Measurements from ENCODE around the gene BMPER. TPM values are rescaled to one million over a fixed set of nuclear protein-coding genes. Genes with fewer than 3 reads are reported as not detected.

Gene BMPER
- total and polyA plus RNA-seq, 2 of the 8 experiments (the other 6 are each of a cell fraction or from before 2014, with no cell fraction given) = 0.33 to 0.69 TPM

DNA sequence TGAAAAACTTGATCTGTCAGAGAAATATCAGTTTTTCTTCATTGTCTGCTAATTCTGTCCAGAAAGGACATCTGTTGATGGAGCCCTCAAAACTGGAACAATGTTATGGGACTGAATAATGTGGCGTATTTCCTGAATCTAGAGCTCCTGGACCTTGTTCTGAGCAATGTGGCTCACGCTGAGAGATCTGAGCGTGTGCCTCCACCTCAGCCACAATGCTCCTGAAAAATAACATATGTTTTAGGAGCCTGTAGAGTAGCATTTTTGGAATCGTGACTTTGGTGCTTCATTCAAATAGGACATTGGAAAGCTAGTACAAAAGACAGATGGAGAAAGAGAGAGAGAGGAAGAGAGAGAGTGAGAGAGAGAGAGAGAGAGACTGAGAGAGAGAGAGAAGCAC, 110.3 kb downstream of the BMPER start:
- no peaks in the 10 kb centered on the region for H3K79me1 ChIP-seq (ENCODE audit: low read depth, low read length)
- H2BK5ac ChIP-seq (ENCODE audit: low read depth, low read length) = no peak overlapping the region
- POLR2A ChIA-PET (ENCODE audit: partially characterized antibody) = no interaction called here
- no peak overlapping the region for H2BK20ac ChIP-seq (ENCODE audit: low read length)
- H4K5ac ChIP-seq (ENCODE audit: insufficient read length, low read depth, low read length) = no peak overlapping the region
- H4K91ac ChIP-seq (replicated peaks; ENCODE audit: insufficient read length, low read length) = no peak overlapping the region
- no peaks in the 10 kb centered on the region for H4K20me1 ChIP-seq (replicated peaks in 1 of 2; ENCODE audit: control insufficient read depth in 1 of 2, insufficient read depth in 2 of 2, low read length in 2 of 2)
- H3K9me3 ChIP-seq (ENCODE audit: insufficient read depth in 2 of 2, low read depth in 1 of 2, low read length in 1 of 2) = no peaks in the 10 kb centered on the region
- no peak overlapping the region for H2AFZ ChIP-seq (ENCODE audit: low read length)
- no peak overlapping the region for H3K4ac ChIP-seq (replicated peaks; ENCODE audit: insufficient read length, low read depth, low read length)
- H3K4me1 ChIP-seq (replicated peaks in 1 of 4; ENCODE audit: control insufficient read depth in 3 of 4, insufficient read depth in 4 of 4, low read length in 3 of 4) = no peaks in the 10 kb centered on the region
- CTCF ChIA-PET (ENCODE audit: partially characterized antibody) = interaction anchor here (0.9 kb wide), 1 partner anchor 70 kb away, joined by 3 read pairs; no protein-coding TSS in a partner anchor
- H3K79me2 ChIP-seq (ENCODE audit: control insufficient read depth in 1 of 2, insufficient read depth in 2 of 2, low read length in 2 of 2) = no peaks in the 10 kb centered on the region
- H3K9ac ChIP-seq (replicated peaks in 1 of 4; ENCODE audit: extremely low read depth in 1 of 4, low read depth in 3 of 4, low read length in 3 of 4) = no peak overlapping the region
- no peak overlapping the region for H2BK12ac ChIP-seq (ENCODE audit: low read depth, low read length)
- no peak overlapping the region for H3K56ac ChIP-seq (replicated peaks; ENCODE audit: insufficient read length, low read depth, low read length)
- H2BK15ac ChIP-seq (ENCODE audit: low read length) = no peak overlapping the region
- no peak overlapping the region for H3K27ac ChIP-seq (ENCODE audit: low read depth, low read length)
- H4K8ac ChIP-seq (ENCODE audit: extremely low read depth, insufficient read depth, low read length) = no peak overlapping the region
- peaks cover 0 to 2% (median 0%) of the 10 kb centered on the region in 4 experiments; a peak in 1 of 7 replicates for H3K27me3 ChIP-seq (replicated peaks in 1 of 4; ENCODE audit: control insufficient read depth in 3 of 4, extremely low read depth in 1 of 4, insufficient read depth in 3 of 4, low read length in 3 of 4)
- no peak overlapping the region for H2AK5ac ChIP-seq (ENCODE audit: low read depth, low read length)
- FAIRE-seq (no peak), DNase-seq (ENCODE audit: low read depth in 1 of 2, low spot score in 2 of 2) (no peak)
- H3K36me3 ChIP-seq (ENCODE audit: control insufficient read depth in 2 of 4, insufficient read depth in 4 of 4, low read length in 3 of 4) = no peaks in the 10 kb centered on the region
- H3K4me3 ChIP-seq (ENCODE audit: extremely low read depth in 1 of 4, insufficient read depth in 2 of 4, low read depth in 3 of 4, low read length in 4 of 4) = no peak overlapping the region
- H3K23me2 ChIP-seq (ENCODE audit: low read depth, low read length) = no peaks in the 10 kb centered on the region
- no peak overlapping the region for H3K23ac ChIP-seq (ENCODE audit: insufficient read length)
- no peak overlapping the region for H3K4me2 ChIP-seq (ENCODE audit: insufficient read depth in 1 of 2, low read depth in 2 of 2, low read length in 2 of 2)
- H3K18ac ChIP-seq (ENCODE audit: extremely low read depth, low read length) = no peak overlapping the region
- H2BK120ac ChIP-seq (replicated peaks; ENCODE audit: low read depth, low read length) = no peak overlapping the region
- 96% methylated on average over 4 of the region's 4 CpGs; no CpG with 5 or more reads in 1 of the 2 experiments for WGBS, 2 experiments (ENCODE audit: extremely low coverage in 1 of 2, insufficient coverage in 1 of 2, insufficient read length in 1 of 2, insufficient replicate concordance in 2 of 2, low coverage in 1 of 2, low lambda C conversion rate in 2 of 2, missing lambda C conversion rate in 1 of 2)
- no peak overlapping the region for H3K14ac ChIP-seq (ENCODE audit: insufficient read length)
- no peak for TF ChIP-seq POLR2AphosphoS5 (IDR thresholded peaks at IDR 0.05; ENCODE audit: low read depth, low read length)
- TF ChIP-seq SIRT6 (IDR thresholded peaks at IDR 0.05; ENCODE audit: low read length) = no peak
- no peak for TF ChIP-seq CHD2 (IDR thresholded peaks at IDR 0.05; ENCODE audit: low read length)
- no peak for TF ChIP-seq CBX5 (IDR thresholded peaks at IDR 0.05; ENCODE audit: low read depth, low read length)
- TF ChIP-seq, protein P1, sequence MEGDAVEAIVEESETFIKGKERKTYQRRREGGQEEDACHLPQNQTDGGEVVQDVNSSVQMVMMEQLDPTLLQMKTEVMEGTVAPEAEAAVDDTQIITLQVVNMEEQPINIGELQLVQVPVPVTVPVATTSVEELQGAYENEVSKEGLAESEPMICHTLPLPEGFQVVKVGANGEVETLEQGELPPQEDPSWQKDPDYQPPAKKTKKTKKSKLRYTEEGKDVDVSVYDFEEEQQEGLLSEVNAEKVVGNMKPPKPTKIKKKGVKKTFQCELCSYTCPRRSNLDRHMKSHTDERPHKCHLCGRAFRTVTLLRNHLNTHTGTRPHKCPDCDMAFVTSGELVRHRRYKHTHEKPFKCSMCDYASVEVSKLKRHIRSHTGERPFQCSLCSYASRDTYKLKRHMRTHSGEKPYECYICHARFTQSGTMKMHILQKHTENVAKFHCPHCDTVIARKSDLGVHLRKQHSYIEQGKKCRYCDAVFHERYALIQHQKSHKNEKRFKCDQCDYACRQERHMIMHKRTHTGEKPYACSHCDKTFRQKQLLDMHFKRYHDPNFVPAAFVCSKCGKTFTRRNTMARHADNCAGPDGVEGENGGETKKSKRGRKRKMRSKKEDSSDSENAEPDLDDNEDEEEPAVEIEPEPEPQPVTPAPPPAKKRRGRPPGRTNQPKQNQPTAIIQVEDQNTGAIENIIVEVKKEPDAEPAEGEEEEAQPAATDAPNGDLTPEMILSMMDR (IDR thresholded peaks at IDR 0.05; ENCODE audit: control extremely low read depth in 1 of 3, insufficient read depth in 1 of 3, low read depth in 1 of 3, low read length in 3 of 3) = no peak
- TF ChIP-seq EP300 (IDR thresholded peaks at IDR 0.05; ENCODE audit: borderline replicate concordance in 1 of 2, low read depth in 2 of 2, low read length in 2 of 2) = no peak
- no peak for TF ChIP-seq NRF1 (IDR thresholded peaks at IDR 0.05; ENCODE audit: low read depth, low read length)
- TF ChIP-seq ZNF274 (IDR thresholded peaks at IDR 0.05; ENCODE audit: borderline replicate concordance, extremely low read depth, low read length) = no peak
- TF ChIP-seq KDM1A (IDR thresholded peaks at IDR 0.05; ENCODE audit: borderline replicate concordance, low read length) = no peak
- no peak for TF ChIP-seq GABPA (IDR thresholded peaks at IDR 0.05; ENCODE audit: borderline replicate concordance, insufficient read depth, low read length)
- TF ChIP-seq TEAD4 (IDR thresholded peaks at IDR 0.05; ENCODE audit: low read depth, low read length) = no peak
- no peak for TF ChIP-seq ASH2L (IDR thresholded peaks at IDR 0.05; ENCODE audit: low read length)
- no peak for TF ChIP-seq BACH1 (IDR thresholded peaks at IDR 0.05; ENCODE audit: low read length)

Measured in H1 (cell line).